Transverse colon (tissue), 4 donors: ENCODE measurements around the gene APBB1IP. TPM values are rescaled to one million over a fixed set of nuclear protein-coding genes. Genes with fewer than 3 reads are reported as not detected.
A peak's percentile ranks its signal among the peaks of the same experiment; 100 is the strongest.

Source experiments
- DNase-seq: peaks from one replicate; pipeline ENCODE4 v3.0.0-alpha.2; 2019
- H3K27ac ChIP-seq, 4 donors: fragments of 200-600 bp; sonication (generic); 2 replicates each; pipeline ENCODE4 v1.5.1; 2016 to 2018; ENCODE audit warnings: inconsistent platforms in 4 of 4
- H3K27me3 ChIP-seq: fragments of 200-600 bp; sonication (generic); 2 replicates; pipeline ENCODE4 v1.5.1; 2017; ENCODE audit warnings: inconsistent platforms
- H3K36me3 ChIP-seq, 4 donors: fragments of 200-600 bp; sonication (generic); 2 replicates each; pipeline ENCODE4 v1.5.1; 2017 to 2019; ENCODE audit warnings: inconsistent platforms in 4 of 4
- H3K4me1 ChIP-seq, 4 donors: fragments of 200-600 bp; sonication (generic); 2 replicates each; pipeline ENCODE4 v1.5.1; 2017 to 2020; ENCODE audit warnings: inconsistent platforms in 4 of 4
- H3K4me3 ChIP-seq, 4 donors: fragments of 200-600 bp; sonication (generic); 1 replicate in 1 of 4; 2 replicates in 3 of 4; pipeline versions ENCODE4 v1.5.1 to v1.6.1; 2017 to 2019; ENCODE audit warnings: inconsistent platforms in 4 of 4
- H3K9me3 ChIP-seq, 2 donors: fragments of 200-600 bp; sonication (generic); 2 replicates each; pipeline ENCODE4 v1.5.1; 2017 to 2019; ENCODE audit warnings: inconsistent platforms in 2 of 2
- CTCF ChIP-seq, 5 experiments: fragments of 200-600 bp in 3 of 5; fragments of 450-650 bp in 2 of 5; sonication (generic) in 3 of 5; IDR thresholded peaks; 1 replicate in 2 of 5; 2 replicates in 3 of 5; pipeline ENCODE4 v1.5.1; 2016 to 2017; ENCODE audit warnings: antibody characterized with exemption in 5 of 5, inconsistent platforms in 3 of 5, mild to moderate bottlenecking in 2 of 5, moderate library complexity in 1 of 5
- EP300 ChIP-seq: sonication (generic); formaldehyde crosslinking; IDR thresholded peaks from one replicate; pipeline ENCODE4 v1.6.1; 2017; ENCODE audit warnings: antibody characterized with exemption, low read depth
- POLR2A ChIP-seq: fragments of 450-650 bp; IDR thresholded peaks from one replicate; pipeline ENCODE4 v1.6.1; 2016; ENCODE audit warnings: antibody characterized with exemption, mild to moderate bottlenecking, moderate library complexity
- POLR2AphosphoS5 ChIP-seq, 3 donors: sonication (generic); formaldehyde crosslinking; IDR thresholded peaks; one replicate each; pipeline ENCODE4 v1.6.1; 2016; ENCODE audit warnings: antibody characterized with exemption in 3 of 3
- WGBS, 2 donors: methylation state at CpG; one replicate each; pipeline ENCODE4 v1.1.5; 2018; ENCODE audit warnings: low coverage in 1 of 2; 5-methylcytosine and 5-hydroxymethylcytosine counted together
- in situ Hi-C, 4 donors: fragments of 200-750 bp; cut with MboI; loops; one replicate each; pipeline versions ENCODE4 v1.15.0 to v1.15.1; 2017; ENCODE audit warnings: low sequenced_read_pairs in 3 of 4, low pct_ligation_motif_present in 1 of 4, low pct_unique_long_range_greater_than_20kb in 1 of 4
- intact Hi-C: fragments of 100-400 bp; cut with DNase I; formaldehyde crosslinking; loops from one replicate; pipeline ENCODE4 v1.15.1; 2023; ENCODE audit warnings: low total_unique reads
- total RNA-seq, 4 donors: library from RNA; depleted of rRNA; stranded (reverse); fragments of >200 nt; gene quantifications; one replicate each; pipeline ENCODE4 v1.1.0, GENCODE V29; 2016

The APBB1IP gene
- total RNA-seq, 4 donors from 2014 or later, result 2.5 to 7.6 (median 6.4) TPM; not detected in 1

GRCh38 chr10:26556748-26557640, 118.9 kb downstream of the APBB1IP start:
- WGBS, 2 donors, result 26 to 29% methylated on average over 7 to 9 of the region's 9 CpGs
- Histone ChIP-seq H3K4me1 (peaks cover 0 to 20% (median 0%) of the 10 kb centered on the region in 4 donors), H3K36me3 (no peaks in the 10 kb centered on the region), H3K27ac (no peak overlapping the region), H3K4me3 (no peak overlapping the region), H3K27me3 (peaks cover 9% of the 10 kb centered on the region), H3K9me3 (no peaks in the 10 kb centered on the region)
- intact Hi-C loops, result loop anchor here (5.0 to 10.0 kb wide), 2 partner anchors 220 to 682 kb away; no protein-coding TSS in a partner anchor
- no peak for DNase-seq
- TF ChIP-seq EP300 (no peak), CTCF (IDR thresholded peaks at IDR 0.05) (peak; percentile 60 to 70 (median 68)), POLR2AphosphoS5 (IDR thresholded peaks at IDR 0.05) (no peak), POLR2A (no peak)
- in situ Hi-C loops, result loop anchor here in 3 of 4 donors (10.0 to 25.0 kb wide), 3 partner anchors 220 to 670 kb away; no protein-coding TSS in a partner anchor

DNA sequence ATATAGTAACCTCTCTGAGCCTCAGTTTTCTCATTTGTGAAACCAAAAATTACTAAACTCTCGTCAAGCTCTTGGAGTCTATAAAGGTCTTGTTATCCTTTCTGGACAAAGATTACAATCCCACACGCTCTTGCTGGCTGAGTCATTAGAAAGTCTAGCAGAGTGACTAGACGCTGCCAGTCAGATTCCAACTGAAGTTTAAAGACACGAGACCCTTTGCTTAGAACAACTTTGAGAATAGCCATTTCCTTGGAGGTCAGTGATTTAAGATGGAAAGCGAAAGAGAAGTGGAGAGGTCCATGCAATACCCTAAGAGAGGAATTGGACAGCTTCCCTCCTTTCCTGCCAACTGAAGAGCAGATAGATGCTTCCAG, 119.5 kb downstream of the APBB1IP start:
- WGBS, 2 donors, result 37 to 58% methylated on average over 2 to 5 of the region's 5 CpGs

DNA sequence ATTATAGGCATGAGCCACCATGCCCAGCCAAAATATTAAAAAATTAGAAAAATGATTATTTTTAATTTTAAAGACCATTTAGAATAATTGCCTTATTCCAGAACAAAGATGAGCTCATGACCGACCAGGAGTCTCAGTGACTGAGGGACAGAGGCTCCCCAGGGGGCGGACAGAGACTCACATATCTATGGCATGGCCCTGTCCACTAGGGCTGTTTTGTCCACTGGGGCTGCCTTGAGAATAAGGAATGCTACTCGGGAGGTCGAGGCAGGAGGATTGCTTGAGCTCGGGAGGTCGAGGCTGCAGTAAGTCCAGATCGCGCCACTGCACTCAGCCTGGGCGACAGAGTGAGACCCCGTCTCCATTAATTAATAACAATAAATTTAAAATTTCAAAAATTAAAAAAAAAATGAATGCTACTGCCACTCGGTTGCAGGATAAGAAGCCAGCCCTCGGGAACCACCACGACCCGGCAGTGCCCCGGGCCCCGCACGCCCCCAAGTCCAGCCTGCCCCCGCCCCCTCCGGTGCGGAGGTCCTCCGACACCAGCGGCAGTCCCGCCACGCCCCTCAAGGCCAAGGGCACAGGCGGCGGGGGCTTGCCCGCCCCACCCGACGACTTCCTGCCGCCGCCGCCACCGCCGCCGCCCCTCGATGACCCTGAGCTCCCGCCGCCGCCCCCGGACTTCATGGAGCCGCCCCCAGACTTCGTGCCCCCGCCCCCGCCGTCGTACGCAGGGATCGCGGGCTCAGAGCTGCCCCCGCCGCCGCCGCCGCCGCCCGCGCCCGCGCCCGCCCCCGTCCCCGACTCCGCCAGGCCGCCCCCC, 128.6 kb downstream of the APBB1IP start:
- TF ChIP-seq POLR2AphosphoS5 (IDR thresholded peaks at IDR 0.05) (no peak), EP300 (no peak), CTCF (IDR thresholded peaks at IDR 0.05) (no peak), POLR2A (no peak)
- Histone ChIP-seq H3K9me3 (no peaks in the 10 kb centered on the region), H3K27me3 (peaks cover 68% of the 10 kb centered on the region), H3K36me3 (no peaks in the 10 kb centered on the region), H3K4me3 (peak overlapping the region in 3 of 4 donors; percentile 14 to 51 (median 32)), H3K27ac (no peak overlapping the region), H3K4me1 (peaks cover 0 to 3% (median 0%) of the 10 kb centered on the region in 4 donors)
- in situ Hi-C loops (loop anchor here in 2 of 4 donors (25.0 kb wide), 2 partner anchors 229 to 679 kb away; no protein-coding TSS in a partner anchor), intact Hi-C loops (no loop called here)
- 41 to 64% methylated on average over 2 to 53 of the region's 64 CpGs for WGBS, 2 donors
- no peak for DNase-seq

More for the DNA sequence above, 119.5 kb downstream of the APBB1IP start:
- DNase-seq, result no peak
- H3K27ac ChIP-seq, result no peak overlapping the region
- in situ Hi-C loops, result loop anchor here in 3 of 4 donors (10.0 to 25.0 kb wide), 3 partner anchors 220 to 670 kb away; no protein-coding TSS in a partner anchor
- H3K4me1 ChIP-seq, result peaks cover 0 to 20% (median 0%) of the 10 kb centered on the region in 4 donors
- no peak for TF ChIP-seq CTCF (IDR thresholded peaks at IDR 0.05)
- no peak for TF ChIP-seq EP300
- no peak for TF ChIP-seq POLR2AphosphoS5 (IDR thresholded peaks at IDR 0.05)
- TF ChIP-seq POLR2A, result no peak
- H3K27me3 ChIP-seq, result peaks cover 9% of the 10 kb centered on the region
- no peaks in the 10 kb centered on the region for H3K36me3 ChIP-seq
- intact Hi-C loops, result loop anchor here (5.0 to 10.0 kb wide), 2 partner anchors 220 to 683 kb away; no protein-coding TSS in a partner anchor
- H3K9me3 ChIP-seq, result no peaks in the 10 kb centered on the region
- no peak overlapping the region for H3K4me3 ChIP-seq
